Stimulated activated CD8-positive, alpha-beta memory T cell treated with anti-CD3 and anti-CD28 coated beads, Interleukin-7, amount 100 ng/mL, for 4 hours (primary cell): Measurements from ENCODE around the gene PATJ.
"Not testable (repeated sequence)": the region's sequence is repeated elsewhere in the genome, so short reads cannot be mapped to it uniquely, and the experiment has no call there.

Experiments
- DNase-seq, 2 donors: peaks; one replicate each; pipeline ENCODE4 v3.0.0-alpha.2; 2020; ENCODE audit warnings: low read depth in 2 of 2

PATJ gene

DNA sequence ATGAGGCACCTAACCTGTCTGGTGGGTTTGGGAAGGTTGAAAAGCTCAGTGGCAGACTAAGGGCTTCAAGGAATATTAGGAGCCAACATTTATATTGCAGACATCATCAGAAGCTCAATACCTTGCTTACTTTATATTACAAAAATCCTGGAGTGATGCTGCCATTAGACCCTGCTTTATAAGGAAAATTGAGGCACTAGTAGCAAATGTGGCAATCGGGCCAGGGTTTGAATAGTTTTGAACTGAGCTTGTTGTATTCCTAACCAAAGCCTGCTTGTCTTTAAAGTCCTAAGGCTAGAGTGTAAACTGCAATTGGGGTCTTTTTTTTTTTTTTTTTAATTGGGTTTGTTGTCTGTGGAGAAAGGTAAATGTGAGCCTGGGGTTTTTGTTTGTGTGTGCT, 466.7 kb downstream of the PATJ start:
- DNase-seq, result no peak

DNA sequence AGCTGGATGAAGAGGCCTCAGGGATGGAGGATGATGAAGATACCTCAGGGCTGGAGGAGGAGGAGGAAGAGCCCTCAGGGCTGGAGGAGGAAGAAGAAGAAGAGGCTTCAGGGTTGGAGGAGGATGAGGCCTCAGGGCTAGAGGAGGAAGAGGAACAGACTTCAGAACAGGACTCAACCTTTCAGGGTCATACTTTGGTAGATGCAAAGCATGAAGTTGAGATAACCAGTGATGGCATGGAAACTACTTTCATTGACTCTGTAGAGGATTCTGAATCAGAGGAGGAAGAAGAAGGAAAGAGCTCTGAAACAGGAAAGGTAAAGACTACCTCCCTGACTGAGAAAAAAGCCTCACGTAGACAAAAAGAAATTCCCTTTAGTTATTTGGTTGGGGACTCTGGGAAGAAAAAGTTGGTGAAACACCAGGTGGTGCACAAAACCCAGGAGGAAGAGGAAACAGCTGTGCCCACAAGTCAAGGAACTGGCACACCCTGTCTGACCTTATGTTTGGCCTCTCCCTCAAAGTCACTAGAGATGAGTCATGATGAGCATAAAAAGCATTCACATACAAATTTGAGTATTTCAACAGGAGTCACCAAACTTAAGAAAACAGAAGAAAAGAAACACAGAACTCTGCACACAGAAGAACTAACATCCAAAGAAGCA, 467.8 kb downstream of the PATJ start:
- DNase-seq, result no peak

DNA sequence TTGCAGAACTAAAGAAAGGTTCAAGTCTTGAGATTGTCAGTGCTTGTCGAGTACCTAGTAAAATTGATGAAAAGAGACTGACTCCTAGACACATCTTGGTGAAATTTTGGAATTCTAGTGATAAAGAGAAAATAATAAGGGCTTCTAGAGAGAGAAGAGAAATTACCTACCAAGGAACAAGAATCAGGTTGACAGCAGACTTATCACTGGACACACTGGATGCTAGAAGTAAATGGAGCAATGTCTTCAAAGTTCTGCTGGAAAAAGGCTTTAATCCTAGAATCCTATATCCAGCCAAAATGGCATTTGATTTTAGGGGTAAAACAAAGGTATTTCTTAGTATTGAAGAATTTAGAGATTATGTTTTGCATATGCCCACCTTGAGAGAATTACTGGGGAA, 468.7 kb downstream of the PATJ start:
- no peak for DNase-seq

DNA sequence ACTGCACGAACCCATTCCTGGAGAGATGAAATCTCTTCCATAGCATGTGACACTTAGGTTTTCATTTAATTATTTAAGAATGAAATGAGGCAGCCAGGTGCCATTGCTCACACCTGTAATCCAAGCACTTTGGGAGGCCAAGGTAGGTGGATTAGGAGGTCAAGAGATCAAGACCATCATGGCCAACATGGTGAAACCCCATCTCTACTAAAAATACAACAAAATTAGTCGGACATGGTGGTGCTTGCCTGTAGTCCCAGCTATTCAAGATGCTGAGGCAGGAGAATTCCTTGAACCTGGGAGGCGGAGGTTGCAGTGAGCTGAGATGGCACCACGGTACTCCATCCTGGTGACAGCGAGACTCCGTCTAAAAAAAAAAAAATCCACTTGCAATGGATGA, 470.1 kb downstream of the PATJ start:
- no peak for DNase-seq

DNA sequence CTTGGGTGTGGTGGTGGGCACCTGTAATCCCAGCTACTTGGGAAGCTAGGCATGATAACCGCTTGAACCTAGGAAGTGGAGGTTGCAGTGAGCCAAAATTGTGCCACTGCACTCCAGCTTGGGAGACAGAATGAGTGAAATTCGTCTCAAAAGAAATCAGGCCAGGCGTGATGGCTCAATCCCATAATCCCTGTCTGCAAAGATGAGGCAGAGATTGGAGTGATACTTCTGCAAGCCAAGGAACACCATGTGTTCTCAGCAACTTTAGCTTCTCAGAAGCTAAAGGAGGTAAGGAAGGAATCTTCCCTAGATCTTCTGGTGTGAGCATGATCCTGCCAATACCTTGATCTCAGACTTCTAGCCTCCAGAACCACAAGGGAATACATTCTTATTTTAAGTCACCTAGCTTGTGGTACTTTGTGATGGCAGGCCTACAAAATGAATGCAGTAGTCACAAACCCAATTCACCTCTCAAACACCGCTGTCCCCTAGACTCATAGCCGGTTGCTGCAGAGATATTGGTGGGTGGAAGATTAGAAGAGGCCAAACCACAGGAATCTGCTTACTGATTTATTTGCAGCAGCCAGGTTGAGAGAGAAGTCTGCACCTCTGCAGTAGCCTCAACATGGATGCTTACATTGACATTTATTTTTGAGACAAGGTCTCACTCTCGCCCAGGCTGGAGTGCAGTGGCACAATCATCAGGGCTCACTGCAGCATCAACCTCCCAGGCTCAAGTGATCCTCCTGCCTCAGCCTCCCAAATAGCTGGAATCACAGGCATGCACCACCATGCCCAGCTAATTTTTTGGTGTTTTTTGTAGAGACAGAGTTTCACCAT, 471.0 kb downstream of the PATJ start:
- DNase-seq, result no peak

DNA sequence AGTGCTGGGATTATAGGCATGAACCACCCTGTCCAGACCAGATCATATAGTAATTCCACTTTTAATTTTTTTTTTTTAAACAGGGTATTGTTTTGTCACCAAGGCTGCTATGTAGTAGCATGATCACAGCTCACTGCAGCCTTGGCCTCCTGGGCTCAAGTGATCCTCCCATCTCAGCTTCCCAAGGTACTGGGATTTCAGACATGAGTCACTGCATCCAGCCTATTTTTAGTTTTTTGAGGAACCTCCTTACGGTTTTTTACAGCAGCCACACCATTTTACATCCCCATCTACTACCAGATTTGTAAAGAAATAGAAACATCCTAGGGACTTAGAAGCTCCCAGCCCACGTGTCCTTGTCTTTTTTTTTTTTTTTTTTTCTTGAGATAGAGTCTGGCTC, 476.3 kb downstream of the PATJ start:
- no peak for DNase-seq

DNA sequence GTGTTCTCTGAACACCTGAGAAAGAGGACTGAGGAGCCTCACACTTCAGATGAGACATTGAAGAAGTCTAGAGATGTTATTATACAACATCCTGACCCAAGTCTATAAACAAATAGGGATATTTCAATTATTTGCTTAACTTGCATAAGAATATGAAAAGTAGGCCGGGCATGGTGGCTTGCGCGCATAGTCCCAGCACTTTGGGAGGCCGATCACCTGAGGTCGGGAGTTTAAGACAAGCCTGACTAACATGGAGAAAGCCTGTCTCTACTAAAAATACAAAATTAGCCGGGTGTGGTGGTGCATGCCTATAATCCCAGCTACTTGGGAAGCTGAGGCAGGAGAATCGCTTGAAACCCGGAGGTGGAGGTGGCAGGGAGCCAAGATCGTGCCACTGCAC, 478.2 kb downstream of the PATJ start:
- DNase-seq, result not testable (repeated sequence)

DNA sequence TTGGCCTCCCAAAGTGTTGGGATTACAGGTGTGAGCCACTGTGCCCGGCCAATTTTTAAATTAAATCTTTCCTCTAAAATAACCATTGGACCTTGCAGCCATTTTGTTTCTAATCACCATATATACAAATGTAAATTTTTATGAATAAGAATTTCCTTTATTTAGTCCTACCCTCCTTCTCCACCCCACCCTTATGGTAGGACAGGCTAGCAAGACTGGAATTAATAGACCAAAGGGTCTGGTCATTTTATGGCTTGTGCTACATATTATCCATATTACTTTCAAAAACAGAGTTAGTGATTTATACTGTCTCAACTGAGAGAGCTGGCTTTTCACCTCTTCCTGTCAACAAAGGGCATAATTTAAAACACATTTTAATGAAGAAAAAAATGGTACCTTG, 478.9 kb downstream of the PATJ start:
- no peak for DNase-seq

DNA sequence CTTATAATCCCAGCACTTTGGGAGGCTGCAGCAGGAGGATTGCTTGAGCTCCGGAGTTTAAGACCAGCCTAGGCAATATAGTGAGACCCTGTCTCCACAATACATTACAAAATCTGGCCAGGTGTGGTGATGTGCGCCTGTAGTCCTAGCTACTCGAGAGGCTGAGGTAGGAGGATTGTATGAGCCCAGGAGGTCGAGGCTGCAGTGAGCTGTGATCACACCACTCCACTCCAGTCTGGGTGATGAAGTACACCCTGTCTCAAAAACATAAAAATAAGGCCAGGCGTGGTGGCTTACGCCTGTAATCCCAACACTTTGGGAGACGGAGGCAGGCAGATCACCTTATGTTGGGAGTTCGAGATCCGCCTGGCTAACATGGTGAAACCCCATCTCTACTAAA, 480.0 kb downstream of the PATJ start:
- no peak for DNase-seq

DNA sequence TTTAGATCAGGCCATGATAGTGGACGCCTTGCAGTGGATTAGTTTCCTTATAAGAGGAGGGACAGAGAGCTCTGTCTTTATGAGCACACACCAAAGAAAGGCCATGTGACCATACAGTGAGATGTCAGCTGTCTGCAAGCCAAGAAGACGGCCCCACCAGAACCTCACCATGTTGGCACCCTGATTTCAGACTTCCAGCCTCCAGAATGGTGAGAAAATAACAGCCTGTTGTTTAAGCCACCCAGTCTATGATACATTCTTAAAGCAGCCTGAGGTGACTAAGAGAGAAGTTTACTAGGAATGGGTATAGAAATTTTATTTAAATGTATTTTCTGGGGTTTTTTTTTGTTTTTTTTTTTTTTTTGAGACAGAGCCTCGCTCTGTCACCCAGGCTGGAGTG, 481.9 kb downstream of the PATJ start:
- no peak for DNase-seq

DNA sequence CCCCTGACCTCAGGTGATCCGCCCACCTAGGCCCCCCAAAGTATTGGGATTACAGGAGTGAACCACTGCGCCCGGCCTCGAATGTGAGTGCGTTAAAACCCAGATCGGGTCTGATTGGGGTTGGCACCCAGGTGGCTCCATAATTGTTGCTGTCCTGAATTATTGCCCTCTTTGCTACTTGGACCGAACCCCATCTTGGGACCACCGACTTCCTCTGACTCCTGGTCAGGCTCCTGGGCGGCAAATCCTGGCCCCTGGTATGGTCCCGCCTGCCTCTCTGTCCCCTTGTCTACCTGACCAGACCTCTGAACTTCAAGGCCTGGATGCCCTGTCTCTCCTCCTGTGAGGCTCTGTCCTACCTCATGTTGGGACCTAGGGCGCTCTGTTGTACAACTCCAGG, 485.2 kb downstream of the PATJ start:
- DNase-seq, result no peak
